Bronchial epithelial cell (primary cell): ENCODE measurements around the gene CABP4. TPM values are rescaled to one million over a fixed set of nuclear protein-coding genes. Genes with fewer than 3 reads are reported as not detected.

Experiments
- DNase-seq: peaks from one replicate; pipeline ENCODE4 v3.0.0-alpha.2; 2010; ENCODE audit warnings: low read depth
- FAIRE-seq: peaks from 2 replicates; lab custom pipeline; 2011; peaks lifted over from hg19 to GRCh38; lab: Jason Lieb, UNC
- H3K27me3 ChIP-seq: 2 replicates; pipeline ENCODE4 v1.5.1; 2011; ENCODE audit warnings: low read length; ENCODE audit not compliant: control insufficient read depth, insufficient read depth
- H3K36me3 ChIP-seq: 2 replicates; pipeline ENCODE4 v1.5.1; 2011; ENCODE audit warnings: low read length; ENCODE audit not compliant: control insufficient read depth, insufficient read depth
- H3K4me3 ChIP-seq: 2 replicates; pipeline ENCODE4 v1.5.1; 2011; ENCODE audit warnings: mild to moderate bottlenecking, low read depth, low read length, control low read depth
- total RNA-seq: library from RNA; depleted of rRNA; stranded (reverse); fragments of >200 nt; gene quantifications from 2 replicates; pipeline ENCODE4 v1.2.1, GENCODE V29; 2014
- TF ChIP-seq, protein P1 (sequence below): IDR thresholded peaks from 2 replicates; pipeline ENCODE4 v1.5.1; 2011; ENCODE audit warnings: mild to moderate bottlenecking, moderate library complexity, low read length, control low read depth, inconsistent platforms; ENCODE audit not compliant: insufficient read depth, severe bottlenecking

The CABP4 gene
- total RNA-seq, 1 donor from 2014 or later, result not detected

GRCh38 chr11:67448220-67448609, 6.9 kb upstream of the CABP4 start:
- no peak for FAIRE-seq
- Histone ChIP-seq H3K27me3 (no peaks in the 10 kb centered on the region), H3K36me3 (no peaks in the 10 kb centered on the region), H3K4me3 (no peak overlapping the region)
- TF ChIP-seq, protein P1, sequence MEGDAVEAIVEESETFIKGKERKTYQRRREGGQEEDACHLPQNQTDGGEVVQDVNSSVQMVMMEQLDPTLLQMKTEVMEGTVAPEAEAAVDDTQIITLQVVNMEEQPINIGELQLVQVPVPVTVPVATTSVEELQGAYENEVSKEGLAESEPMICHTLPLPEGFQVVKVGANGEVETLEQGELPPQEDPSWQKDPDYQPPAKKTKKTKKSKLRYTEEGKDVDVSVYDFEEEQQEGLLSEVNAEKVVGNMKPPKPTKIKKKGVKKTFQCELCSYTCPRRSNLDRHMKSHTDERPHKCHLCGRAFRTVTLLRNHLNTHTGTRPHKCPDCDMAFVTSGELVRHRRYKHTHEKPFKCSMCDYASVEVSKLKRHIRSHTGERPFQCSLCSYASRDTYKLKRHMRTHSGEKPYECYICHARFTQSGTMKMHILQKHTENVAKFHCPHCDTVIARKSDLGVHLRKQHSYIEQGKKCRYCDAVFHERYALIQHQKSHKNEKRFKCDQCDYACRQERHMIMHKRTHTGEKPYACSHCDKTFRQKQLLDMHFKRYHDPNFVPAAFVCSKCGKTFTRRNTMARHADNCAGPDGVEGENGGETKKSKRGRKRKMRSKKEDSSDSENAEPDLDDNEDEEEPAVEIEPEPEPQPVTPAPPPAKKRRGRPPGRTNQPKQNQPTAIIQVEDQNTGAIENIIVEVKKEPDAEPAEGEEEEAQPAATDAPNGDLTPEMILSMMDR, result no peak
- DNase-seq, result no peak

- no peak for FAIRE-seq
- H3K4me3 ChIP-seq, result no peak overlapping the region
- no peaks in the 10 kb centered on the region for H3K27me3 ChIP-seq
- H3K36me3 ChIP-seq, result no peaks in the 10 kb centered on the region
- DNase-seq, result no peak
- TF ChIP-seq, protein P1, result no peak
These were observed 5.9 kb upstream of the CABP4 start for GRCh38 chr11:67449116-67449844.

- Histone ChIP-seq H3K36me3 (no peaks in the 10 kb centered on the region), H3K4me3 (no peak overlapping the region), H3K27me3 (no peaks in the 10 kb centered on the region)
- no peak for FAIRE-seq
- DNase-seq, result no peak
- TF ChIP-seq, protein P1, result no peak
These were observed 4.1 kb upstream of the CABP4 start for GRCh38 chr11:67450796-67451657.

DNA sequence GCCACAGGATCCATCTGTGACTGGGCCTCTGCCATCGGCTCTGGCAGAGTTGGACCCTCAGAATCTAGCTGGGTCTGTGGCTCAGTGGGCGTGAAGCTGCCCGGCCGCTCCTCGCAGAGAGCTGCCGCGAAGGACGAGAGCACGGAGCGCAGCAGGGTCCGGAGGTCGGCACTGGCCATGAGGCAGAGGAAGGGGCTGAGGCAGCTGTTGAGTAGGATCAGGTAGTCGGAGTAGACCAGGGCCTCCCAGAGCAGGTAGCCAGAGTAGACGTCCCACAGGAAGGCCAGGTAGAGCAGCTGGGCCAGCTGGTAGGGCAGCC, 3.5 kb upstream of the CABP4 start:
- TF ChIP-seq, protein P1, result no peak
- Histone ChIP-seq H3K4me3 (no peak overlapping the region), H3K36me3 (no peaks in the 10 kb centered on the region), H3K27me3 (no peaks in the 10 kb centered on the region)
- FAIRE-seq, result no peak
- DNase-seq, result no peak

DNA sequence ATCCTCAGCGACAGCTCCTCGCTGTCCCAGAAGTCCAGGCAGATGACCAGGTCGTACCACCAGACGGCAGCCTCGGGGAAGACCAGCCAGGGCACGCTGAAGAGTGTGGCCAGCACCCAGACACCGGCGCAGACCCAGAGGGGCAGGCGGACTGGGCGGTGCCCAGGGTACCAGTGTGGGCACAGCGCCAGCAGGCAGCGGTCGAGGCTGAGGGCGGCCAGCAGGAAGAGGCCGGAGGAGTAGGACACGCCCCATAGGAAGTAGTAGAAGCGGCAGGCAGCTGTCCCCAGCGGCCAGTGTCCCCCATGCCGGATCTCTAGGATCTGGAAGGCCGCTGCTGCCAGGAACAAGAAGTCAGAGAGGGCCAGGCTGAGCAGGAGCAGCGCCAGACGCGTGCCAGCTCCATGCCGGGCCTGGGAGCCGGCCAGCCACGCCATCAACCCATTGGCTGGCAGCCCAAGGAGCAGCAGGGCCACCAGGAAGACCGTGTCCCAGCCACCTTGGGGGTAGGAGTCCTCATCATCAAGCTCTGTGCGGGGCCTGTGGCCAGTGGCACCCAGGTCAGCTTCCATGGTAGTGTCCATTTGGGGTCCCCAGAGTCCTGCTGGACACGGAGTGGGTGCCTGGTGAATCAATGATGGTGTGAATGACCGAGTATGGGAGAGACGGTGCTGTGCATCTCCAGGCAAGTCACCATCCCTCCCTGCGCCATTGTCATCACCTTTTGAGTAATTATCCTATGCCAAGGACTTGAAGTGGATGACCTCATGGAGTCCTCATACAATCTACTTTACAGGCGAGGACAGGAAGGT, 2.8 kb upstream of the CABP4 start, which contains the start of gene GPR152:
TSS of gene GPR152 (minus strand) at position 589 of the 812 bp plus-strand sequence. CDS start at position 584, 5 bp downstream.
- FAIRE-seq (no peak), DNase-seq (no peak)
- TF ChIP-seq, protein P1, result no peak
- no peaks in the 10 kb centered on the region for H3K36me3 ChIP-seq
- no peak within 1 kb of the TSS for H3K4me3 ChIP-seq
- H3K27me3 ChIP-seq, result no peaks in the 10 kb centered on the region
